ENCODE data around the gene RARA. TPM values are rescaled to one million over a fixed set of nuclear protein-coding genes. Genes with fewer than 3 reads are reported as not detected.
A peak's percentile ranks its signal among the peaks of the same experiment; 100 is the strongest.
"Not testable (repeated sequence)": the region's sequence is repeated elsewhere in the genome, so short reads cannot be mapped to it uniquely, and the experiment has no call there.

RARA gene
- total RNA-seq, 1 experiment from 2014 or later: 17.7 TPM

DNA sequence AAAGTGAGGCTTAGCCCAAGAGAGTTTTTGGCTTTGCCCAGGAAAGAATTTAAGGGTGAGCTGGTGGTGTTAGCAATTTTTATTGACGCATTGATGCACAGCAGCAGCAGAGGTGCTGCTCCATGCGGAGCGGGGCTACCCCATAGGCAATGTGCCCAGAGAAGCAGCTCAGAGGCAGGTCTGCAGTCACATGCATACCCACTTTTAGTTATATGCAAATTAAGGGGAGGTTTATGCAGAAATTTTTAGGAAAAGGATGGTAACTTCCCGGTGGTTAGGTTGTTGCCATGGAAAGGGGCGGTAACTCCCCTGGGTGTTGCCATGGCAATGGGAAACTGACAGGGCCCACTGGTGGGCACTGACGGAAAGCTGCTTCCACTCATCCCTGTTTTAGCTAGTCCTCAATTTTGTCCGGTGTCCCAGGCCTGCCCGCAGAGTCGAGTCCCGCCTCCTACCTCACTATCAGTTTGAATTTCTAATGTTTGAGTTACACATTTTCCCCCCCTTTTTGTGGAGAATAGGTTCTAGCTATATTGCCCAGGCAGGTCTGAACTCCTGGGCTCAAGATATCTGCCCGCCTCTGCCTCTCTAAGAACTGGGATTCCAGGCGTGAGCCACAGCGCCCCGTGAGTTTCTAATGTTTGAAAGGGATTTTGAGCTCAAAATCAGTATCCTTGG lies 66.0 kb downstream of the RARA start:
- DNase-seq (ENCODE audit: low spot score): no peak

DNA sequence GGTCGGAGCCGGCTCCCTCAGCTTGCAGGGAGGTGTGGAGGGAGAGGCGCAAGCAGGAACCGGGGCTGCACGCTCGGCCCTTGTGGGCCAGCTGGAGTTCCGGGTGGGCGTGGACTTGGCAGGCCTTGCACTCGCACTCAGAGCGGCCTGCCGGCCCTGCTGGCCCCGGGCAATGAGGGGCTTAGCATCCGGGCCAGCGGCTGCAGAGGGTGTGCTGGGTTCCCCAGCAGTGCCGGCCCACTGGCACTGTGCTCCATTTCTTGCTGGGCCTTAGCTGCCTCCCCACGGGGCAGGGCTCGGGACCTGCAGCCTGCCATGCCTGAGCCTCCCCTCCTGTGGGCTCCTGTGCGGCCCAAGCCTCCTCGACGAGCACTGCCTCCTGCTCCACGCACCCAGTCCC lies 66.8 kb downstream of the RARA start:
- not testable (repeated sequence) for DNase-seq (ENCODE audit: low spot score)

DNA sequence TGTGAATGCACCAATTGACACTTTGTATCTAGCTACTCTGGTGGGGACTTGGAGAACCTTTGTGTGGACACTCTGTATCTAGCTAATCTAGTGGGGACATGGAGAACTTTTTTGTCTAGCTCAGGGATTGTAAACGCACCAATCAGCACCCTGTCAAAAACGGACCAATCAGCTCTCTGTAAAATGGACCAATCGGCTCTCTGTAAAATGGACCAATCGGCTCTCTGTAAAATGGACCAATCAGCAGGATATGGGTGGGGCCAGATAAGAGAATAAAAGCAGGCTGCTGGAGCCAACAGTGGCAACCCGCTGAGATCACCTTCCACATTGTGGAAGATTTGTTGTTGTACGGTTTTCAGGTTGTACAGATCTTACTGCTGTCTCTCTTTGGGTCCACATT lies 67.6 kb downstream of the RARA start:
- not testable (repeated sequence) for DNase-seq (ENCODE audit: low spot score)

DNA sequence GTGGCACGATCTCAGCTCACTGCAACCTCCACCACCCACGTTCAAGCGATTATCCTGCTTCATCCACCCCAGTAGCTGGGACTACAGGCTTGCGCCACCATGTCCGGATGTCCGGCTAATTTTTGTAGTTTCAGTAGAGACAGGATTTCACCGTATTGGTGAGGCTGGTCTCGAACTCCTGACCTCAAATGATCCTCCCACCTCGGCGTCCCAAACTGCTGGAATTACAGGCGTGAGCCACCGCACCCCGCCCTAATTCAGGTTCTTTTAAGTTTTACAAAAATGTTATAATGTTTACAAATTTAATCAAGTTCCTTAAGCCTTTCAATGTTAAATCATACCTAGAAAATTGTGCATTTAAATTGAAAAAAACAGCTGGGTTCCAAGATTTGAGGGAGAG lies 68.9 kb downstream of the RARA start:
- no peak for DNase-seq (ENCODE audit: low spot score)

DNA sequence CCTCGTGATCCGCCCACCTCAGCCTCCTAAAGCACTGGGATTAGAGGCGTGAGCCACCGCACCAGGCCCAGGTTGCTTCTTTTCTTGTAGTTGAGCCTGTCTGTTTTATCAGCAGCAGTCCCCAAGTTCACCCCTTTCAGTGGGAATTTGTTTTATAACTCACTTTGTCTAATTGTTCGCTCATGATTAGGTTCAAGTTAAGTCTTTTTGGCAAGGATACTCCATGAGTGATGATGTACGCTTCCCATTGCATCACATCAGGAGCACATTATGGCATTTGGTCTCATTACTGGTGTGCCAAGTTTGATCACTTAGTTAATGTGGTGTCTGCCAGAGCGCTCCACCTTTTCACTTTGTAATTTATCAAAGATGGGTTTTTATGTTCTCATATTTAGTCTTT lies 70.0 kb downstream of the RARA start:
- DNase-seq (ENCODE audit: low spot score): no peak

DNA sequence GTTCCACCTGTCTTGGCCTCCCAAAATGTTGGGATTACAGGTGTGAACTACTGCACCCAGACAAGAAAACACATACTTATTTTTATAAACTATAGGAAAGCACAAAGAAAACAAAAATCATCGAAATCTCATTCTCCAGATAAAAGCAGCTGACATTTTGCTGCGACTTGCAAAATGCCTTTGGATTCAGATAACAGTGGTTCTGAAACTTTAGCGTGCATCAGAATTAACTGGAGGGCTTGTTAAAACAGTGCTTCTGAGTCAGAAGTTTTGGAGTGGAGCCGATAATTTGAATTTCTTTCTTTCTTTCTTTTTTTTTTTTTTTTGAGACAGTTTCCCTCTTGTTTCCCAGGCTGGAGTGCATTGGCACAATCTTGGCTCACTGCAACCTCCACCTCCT lies 73.3 kb downstream of the RARA start:
- DNase-seq (ENCODE audit: low spot score): no peak

DNA sequence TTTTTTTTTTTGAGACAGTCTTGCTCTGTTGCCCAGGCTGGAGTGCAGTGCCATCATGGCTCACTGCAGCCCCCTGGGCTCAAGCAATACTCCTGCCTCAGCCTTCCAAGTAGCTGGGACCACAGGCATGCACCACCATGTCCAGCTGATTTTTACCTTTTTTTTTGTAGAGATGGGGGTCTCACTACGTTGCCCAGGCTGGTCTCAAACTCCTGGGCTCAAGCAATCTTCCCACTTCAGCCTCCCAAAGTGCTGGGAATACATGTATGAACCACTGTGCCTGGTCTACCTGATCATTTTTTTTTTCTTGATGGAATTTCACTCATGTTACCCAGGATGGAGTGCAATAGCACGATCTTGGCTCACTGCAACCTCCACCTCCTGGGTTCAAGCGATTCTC lies 77.6 kb downstream of the RARA start:
- not testable (repeated sequence) for DNase-seq (ENCODE audit: low spot score)

DNA sequence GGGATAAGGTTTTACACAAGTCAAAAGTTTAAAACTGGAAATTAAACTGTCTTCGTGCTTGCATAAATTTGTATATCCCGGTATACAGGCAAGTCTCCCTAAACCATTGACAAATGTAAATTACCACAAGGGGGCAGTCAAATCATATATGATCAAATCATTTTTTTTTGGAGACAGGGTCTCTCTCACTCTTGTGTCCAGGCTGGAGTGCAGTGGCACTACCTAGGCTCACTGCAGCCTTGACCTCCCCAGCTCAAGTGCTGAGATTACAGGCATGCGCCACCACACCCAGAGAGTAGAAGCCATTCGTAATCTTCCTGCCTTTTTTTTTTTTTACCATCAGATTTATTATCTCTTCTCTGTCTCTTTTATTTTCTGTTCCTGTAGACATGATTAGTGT lies 90.2 kb downstream of the RARA start:
- peak; percentile 27 for DNase-seq (ENCODE audit: low spot score)

DNA sequence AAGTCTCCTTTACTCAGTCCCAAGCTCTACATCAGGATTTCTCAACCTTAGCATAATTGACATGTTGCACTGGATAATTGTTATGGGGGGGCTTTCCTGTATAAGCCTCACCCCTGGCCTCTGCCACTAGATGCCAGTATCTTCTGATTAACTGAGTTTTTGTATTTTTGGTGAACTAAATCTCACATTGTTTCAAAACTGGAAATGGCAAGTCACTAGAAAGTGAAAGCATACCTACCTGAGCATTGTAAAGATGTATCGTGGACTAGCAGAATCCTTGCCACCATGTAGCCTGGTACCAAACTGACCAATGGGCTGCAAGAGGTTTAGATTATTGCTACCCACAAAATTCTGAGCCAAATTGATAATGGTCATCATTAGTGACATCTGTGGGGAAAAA lies 93.7 kb downstream of the RARA start:
- DNase-seq (ENCODE audit: low spot score): no peak

DNA sequence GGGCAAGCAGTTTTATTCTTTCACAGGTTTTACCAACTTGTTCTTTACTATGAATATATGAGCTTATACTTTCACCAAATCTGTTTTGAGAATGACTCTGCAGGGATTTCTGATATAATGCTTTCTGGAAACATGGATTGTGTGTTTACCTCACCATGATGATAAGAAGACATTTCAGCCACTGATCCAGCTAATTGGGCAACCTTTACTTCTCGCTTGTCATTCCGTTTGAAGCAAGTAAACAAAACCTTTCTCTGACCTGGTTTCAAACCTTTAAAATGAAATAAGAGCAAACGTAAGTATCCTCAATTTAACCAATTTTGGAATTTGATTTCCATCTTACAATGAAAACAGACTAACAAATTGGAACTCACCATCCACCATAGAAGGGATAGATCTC lies 95.0 kb downstream of the RARA start:
- DNase-seq (ENCODE audit: low spot score): no peak

Other genes starting within 250 kb of the RARA start
- gene THRA, start 246.2 kb upstream of the RARA start, total RNA-seq (2014; rRNA removed; shearing (Covaris generic)): 13.6 and 16.6 TPM in 2 replicates
- gene NR1D1, start 208.6 kb upstream of the RARA start, total RNA-seq (2014; rRNA removed; shearing (Covaris generic)): 0.39 and 2.2 TPM in 2 replicates
- 38.4 and 39.1 TPM in 2 replicates for gene MSL1, start 187.2 kb upstream of the RARA start, total RNA-seq (2014; rRNA removed; shearing (Covaris generic))
- 19.5 and 19.9 TPM in 2 replicates for gene CASC3, start 168.6 kb upstream of the RARA start, total RNA-seq (2014; rRNA removed; shearing (Covaris generic))
- 0.23 and 0.74 TPM in 2 replicates for gene RAPGEFL1, start 131.7 kb upstream of the RARA start, total RNA-seq (2014; rRNA removed; shearing (Covaris generic))
- 3.2 and 6.2 TPM in 2 replicates for gene WIPF2, start 89.9 kb upstream of the RARA start, total RNA-seq (2014; rRNA removed; shearing (Covaris generic))
- gene CDC6, start 21.3 kb upstream of the RARA start, total RNA-seq (2014; rRNA removed; shearing (Covaris generic)): 48.0 and 62.5 TPM in 2 replicates
- gene GJD3, start 55.6 kb downstream of the RARA start, total RNA-seq (2014; rRNA removed; shearing (Covaris generic)): not detected in 2 replicates
- gene TOP2A, start 108.7 kb downstream of the RARA start, total RNA-seq (2014; rRNA removed; shearing (Covaris generic)): 194 and 219 TPM in 2 replicates
- gene IGFBP4, start 134.3 kb downstream of the RARA start, total RNA-seq (2014; rRNA removed; shearing (Covaris generic)): 6.2 and 7.2 TPM in 2 replicates
- not detected in 2 replicates for gene TNS4, start 192.4 kb downstream of the RARA start, total RNA-seq (2014; rRNA removed; shearing (Covaris generic))